Upper lobe of right lung (tissue), 1 donor: ENCODE results near the gene CSH1. TPM values are rescaled to one million over a fixed set of nuclear protein-coding genes. Genes with fewer than 3 reads are reported as not detected.
"Not testable (repeated sequence)": the region's sequence is repeated elsewhere in the genome, so short reads cannot be mapped to it uniquely, and the experiment has no call there.

ENCODE experiments used
- ATAC-seq: fragments of 200-7000 bp; cut with Tn5 transposase; one replicate; pipeline ENCODE4 v1.9.1; 2020; ENCODE audit warnings: mild to moderate bottlenecking, moderate library complexity
- DNase-seq: peaks from one replicate; pipeline ENCODE4 v3.0.0-alpha.2; 2020
- H3K27ac ChIP-seq: fragments of 200-600 bp; one replicate; pipeline ENCODE4 v1.8.0; 2022
- H3K27me3 ChIP-seq: fragments of 200-600 bp; one replicate; pipeline ENCODE4 v1.8.0; 2022; ENCODE audit warnings: mild to moderate bottlenecking
- H3K36me3 ChIP-seq: fragments of 200-600 bp; one replicate; pipeline ENCODE4 v1.8.0; 2022
- H3K4me1 ChIP-seq: fragments of 200-600 bp; one replicate; pipeline ENCODE4 v1.8.0; 2022
- H3K4me3 ChIP-seq: fragments of 200-600 bp; one replicate; pipeline ENCODE4 v1.8.0; 2022; ENCODE audit warnings: mild to moderate bottlenecking
- H3K9me3 ChIP-seq: fragments of 200-600 bp; one replicate; pipeline ENCODE4 v1.8.0; 2022
- intact Hi-C: fragments of 100-400 bp; cut with DNase I; formaldehyde crosslinking; loops from one replicate; pipeline ENCODE4 v1.11.0; 2022
- total RNA-seq: library from RNA; stranded (reverse); fragmentation: NEBNext Ultra II Directional; extraction: Animal tissue kit (Norgen Biotek cat#: 25700); gene quantifications from one replicate; pipeline ENCODE4 v1.2.1, GENCODE V29; 2021
- TF ChIP-seq, protein P1 (sequence below): fragments of 200-600 bp; IDR thresholded peaks from one replicate; pipeline ENCODE4 v1.8.0; 2022; ENCODE audit warnings: antibody characterized with exemption
- donor health status: DM: no; HTN: yes; CAD: no; lungs with severe emphysema.

Gene CSH1
- total RNA-seq, 1 donor from 2014 or later: not detected

DNA sequence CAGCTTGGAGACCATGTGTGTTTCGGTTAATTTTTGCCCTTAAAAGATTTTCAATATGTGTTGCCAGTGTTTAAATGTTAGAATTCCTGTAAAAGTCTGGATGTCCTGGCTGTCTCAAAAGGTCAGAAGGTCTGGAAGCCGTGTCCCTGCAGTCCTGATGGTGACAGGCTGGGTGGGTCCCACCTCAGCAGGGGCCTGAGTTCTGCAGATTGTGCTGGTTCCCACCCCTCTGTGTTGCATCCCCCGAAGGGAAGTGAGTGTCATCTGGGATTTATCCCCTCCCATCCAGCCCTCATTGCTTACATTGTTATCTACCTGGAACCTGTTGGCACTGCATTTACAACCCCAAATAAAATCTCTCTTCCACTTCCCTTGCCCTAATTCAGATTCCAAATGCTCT, 2.4 kb downstream of the CSH1 start:
- intact Hi-C loops, H3K4me1 ChIP-seq, H3K9me3 ChIP-seq, H3K4me3 ChIP-seq, H3K27me3 ChIP-seq, H3K27ac ChIP-seq, H3K36me3 ChIP-seq, ATAC-seq: not testable (repeated sequence)
- peak; percentile 11 for DNase-seq

- H3K36me3 ChIP-seq, H3K4me3 ChIP-seq, DNase-seq, H3K9me3 ChIP-seq, H3K27me3 ChIP-seq, H3K27ac ChIP-seq, H3K4me1 ChIP-seq, ATAC-seq, intact Hi-C loops: not testable (repeated sequence)
Measured at GRCh38 chr17:63892316-63893037, 3.9 kb downstream of the CSH1 start.

DNA sequence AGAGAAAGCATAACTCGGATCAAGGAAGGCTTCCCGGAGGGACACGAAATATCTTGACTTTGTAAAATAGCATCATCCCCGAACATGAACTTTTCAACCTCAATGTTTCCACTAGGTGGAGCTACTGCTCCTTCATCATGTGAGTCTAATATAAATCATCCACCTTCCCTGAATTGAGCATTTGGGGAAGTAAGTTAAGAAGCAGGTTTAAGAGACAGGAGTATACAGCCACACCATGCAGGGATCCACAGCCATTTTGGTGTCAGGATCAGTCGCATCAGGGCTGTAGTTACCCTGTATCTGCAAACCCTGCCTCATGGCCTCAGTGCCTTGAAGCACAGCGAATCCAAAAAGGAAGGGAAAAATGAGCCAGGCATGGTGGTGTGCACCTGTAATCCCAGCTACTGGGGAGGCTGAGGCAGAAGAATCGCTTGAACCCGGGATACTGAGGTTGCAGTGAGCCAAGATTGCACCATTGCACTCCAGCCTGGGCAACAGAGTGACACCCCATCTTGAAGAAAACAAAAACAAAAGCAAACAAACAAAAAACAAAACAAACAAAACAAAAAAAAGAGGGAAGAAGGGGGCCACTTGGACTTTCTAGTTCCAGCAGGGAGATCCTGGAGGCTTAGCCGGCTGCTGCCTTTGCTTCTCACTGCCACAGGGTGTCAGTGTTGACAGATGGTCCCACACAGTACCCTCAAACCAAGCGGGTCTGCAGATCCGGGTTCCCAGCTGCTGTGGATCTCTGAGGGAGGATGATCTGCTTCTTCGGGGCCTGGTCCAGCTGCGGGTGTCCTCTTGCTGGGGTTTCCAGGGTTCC, 7.1 kb downstream of the CSH1 start:
- H3K36me3 ChIP-seq, H3K27ac ChIP-seq, H3K9me3 ChIP-seq, intact Hi-C loops, DNase-seq, H3K4me1 ChIP-seq, H3K27me3 ChIP-seq, H3K4me3 ChIP-seq: not testable (repeated sequence)
- TF ChIP-seq, protein P1, sequence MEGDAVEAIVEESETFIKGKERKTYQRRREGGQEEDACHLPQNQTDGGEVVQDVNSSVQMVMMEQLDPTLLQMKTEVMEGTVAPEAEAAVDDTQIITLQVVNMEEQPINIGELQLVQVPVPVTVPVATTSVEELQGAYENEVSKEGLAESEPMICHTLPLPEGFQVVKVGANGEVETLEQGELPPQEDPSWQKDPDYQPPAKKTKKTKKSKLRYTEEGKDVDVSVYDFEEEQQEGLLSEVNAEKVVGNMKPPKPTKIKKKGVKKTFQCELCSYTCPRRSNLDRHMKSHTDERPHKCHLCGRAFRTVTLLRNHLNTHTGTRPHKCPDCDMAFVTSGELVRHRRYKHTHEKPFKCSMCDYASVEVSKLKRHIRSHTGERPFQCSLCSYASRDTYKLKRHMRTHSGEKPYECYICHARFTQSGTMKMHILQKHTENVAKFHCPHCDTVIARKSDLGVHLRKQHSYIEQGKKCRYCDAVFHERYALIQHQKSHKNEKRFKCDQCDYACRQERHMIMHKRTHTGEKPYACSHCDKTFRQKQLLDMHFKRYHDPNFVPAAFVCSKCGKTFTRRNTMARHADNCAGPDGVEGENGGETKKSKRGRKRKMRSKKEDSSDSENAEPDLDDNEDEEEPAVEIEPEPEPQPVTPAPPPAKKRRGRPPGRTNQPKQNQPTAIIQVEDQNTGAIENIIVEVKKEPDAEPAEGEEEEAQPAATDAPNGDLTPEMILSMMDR: peak; percentile 42
- ATAC-seq: peak; percentile 78

- H3K4me3 ChIP-seq, H3K36me3 ChIP-seq, DNase-seq, intact Hi-C loops, ATAC-seq, H3K27ac ChIP-seq, H3K4me1 ChIP-seq, H3K9me3 ChIP-seq, H3K27me3 ChIP-seq: not testable (repeated sequence)
Measured at GRCh38 chr17:63885119-63885518, 11.3 kb downstream of the CSH1 start.

DNA sequence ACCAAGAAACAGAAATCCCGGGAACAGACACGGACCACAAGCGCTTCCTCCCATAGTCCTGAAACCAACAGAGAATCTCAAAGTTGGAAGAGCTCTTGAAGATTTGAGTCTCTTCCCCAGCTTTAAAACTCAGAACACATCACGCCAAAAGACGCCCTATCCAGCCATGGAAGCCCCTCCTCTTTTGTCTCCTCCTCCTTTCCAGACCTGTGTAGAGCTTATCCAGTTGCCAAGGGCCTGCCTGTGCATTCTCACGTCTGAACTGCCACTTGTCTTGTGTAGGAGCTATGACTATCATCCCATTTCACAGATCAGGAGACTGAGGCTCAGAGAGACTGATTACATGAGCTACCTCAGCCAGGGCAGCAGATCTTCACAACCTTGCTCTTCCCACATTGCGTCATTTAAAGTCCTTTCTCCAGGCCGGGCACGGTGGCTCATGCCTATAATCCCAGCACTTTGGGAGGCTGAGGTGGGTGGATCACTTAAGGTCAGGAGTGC, 13.7 kb downstream of the CSH1 start:
- H3K27me3 ChIP-seq, H3K4me1 ChIP-seq, H3K36me3 ChIP-seq, ATAC-seq, DNase-seq, H3K27ac ChIP-seq, intact Hi-C loops, H3K4me3 ChIP-seq, H3K9me3 ChIP-seq: not testable (repeated sequence)

DNA sequence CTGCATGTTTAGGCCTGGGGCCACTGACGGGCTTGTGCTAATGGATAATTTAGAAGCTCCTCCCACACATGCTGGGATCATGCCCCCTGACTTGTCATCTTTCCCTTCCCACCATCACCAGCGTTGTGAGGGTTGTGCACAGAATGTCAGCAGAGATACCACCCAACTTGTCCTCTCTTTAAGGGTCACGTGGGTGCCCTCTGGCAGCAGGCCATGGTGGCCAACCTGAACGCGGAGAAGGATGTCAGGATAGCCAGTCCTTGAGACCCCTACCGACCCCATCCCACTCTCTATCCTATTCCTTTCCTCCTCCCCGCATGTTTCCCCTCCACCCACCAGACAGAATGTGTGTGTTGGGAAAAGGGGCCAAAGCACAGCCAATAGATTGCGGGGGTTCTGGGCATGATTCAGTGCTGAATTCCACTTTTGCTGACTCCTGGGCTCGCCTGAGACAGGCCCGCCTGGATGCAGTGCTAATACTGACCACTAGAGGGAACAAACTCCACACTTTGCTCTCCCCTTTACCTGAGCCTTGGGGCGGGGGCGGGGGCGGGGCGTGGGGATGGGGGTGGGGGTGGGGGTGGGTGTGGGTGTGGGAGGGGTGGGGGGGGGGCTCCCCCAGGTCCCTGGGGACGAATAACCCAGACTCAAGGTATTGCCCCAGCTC, 14.3 kb downstream of the CSH1 start, which contains the start of gene GH2:
Gene GH2 (minus strand): TSS at position 10 of the 667 bp plus-strand sequence. CDS start 143 bp downstream, outside the sequence.
- DNase-seq: no peak
- ATAC-seq: peak; percentile 85

GRCh38 chr17:63881337-63881736, 15.0 kb downstream of the CSH1 start:
- H3K4me1 ChIP-seq, DNase-seq, H3K36me3 ChIP-seq, H3K27me3 ChIP-seq, intact Hi-C loops, ATAC-seq, H3K9me3 ChIP-seq, H3K4me3 ChIP-seq, H3K27ac ChIP-seq: not testable (repeated sequence)

More for the DNA sequence above, 14.3 kb downstream of the CSH1 start, which contains the start of gene GH2:
- Histone ChIP-seq H3K4me1 (no peaks in the 10 kb centered on the region), H3K36me3 (no peaks in the 10 kb centered on the region), H3K9me3 (no peaks in the 10 kb centered on the region), H3K27ac (no peak within 1 kb of the TSS), H3K4me3 (no peak within 1 kb of the TSS), H3K27me3 (no peaks in the 10 kb centered on the region)
- intact Hi-C loops: no loop called here
- TF ChIP-seq, protein P1: peak; percentile 52
